ENCODE results near the gene PPT2.

- TF ChIP-seq CTCF (IDR thresholded peaks at IDR 0.05; ENCODE audit: control extremely low read depth in 1 of 3, insufficient read depth in 1 of 3, low read depth in 1 of 3, low read length in 3 of 3) (no peak), KDM1A (IDR thresholded peaks at IDR 0.05; ENCODE audit: borderline replicate concordance, low read length) (no peak), MAFK (IDR thresholded peaks at IDR 0.05; ENCODE audit: low read depth, low read length) (no peak), POLR2A (IDR thresholded peaks at IDR 0.05; ENCODE audit: control extremely low read depth in 1 of 2, low read depth in 2 of 2, low read length in 2 of 2) (no peak)
These were observed 48.2 kb downstream of the PPT2 start for GRCh38 chr6:32202186-32202585.

All from H1 (cell line).